CD4-positive, alpha-beta T cell treated with Interleukin-15 for 4 hours (primary cell): Measurements from ENCODE around the gene METTL13.

ENCODE experiments used
- DNase-seq: peaks from one replicate; pipeline ENCODE4 v3.0.0-alpha.2; 2020; ENCODE audit warnings: low spot score

The METTL13 gene, protein sequence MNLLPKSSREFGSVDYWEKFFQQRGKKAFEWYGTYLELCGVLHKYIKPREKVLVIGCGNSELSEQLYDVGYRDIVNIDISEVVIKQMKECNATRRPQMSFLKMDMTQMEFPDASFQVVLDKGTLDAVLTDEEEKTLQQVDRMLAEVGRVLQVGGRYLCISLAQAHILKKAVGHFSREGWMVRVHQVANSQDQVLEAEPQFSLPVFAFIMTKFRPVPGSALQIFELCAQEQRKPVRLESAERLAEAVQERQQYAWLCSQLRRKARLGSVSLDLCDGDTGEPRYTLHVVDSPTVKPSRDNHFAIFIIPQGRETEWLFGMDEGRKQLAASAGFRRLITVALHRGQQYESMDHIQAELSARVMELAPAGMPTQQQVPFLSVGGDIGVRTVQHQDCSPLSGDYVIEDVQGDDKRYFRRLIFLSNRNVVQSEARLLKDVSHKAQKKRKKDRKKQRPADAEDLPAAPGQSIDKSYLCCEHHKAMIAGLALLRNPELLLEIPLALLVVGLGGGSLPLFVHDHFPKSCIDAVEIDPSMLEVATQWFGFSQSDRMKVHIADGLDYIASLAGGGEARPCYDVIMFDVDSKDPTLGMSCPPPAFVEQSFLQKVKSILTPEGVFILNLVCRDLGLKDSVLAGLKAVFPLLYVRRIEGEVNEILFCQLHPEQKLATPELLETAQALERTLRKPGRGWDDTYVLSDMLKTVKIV

DNA sequence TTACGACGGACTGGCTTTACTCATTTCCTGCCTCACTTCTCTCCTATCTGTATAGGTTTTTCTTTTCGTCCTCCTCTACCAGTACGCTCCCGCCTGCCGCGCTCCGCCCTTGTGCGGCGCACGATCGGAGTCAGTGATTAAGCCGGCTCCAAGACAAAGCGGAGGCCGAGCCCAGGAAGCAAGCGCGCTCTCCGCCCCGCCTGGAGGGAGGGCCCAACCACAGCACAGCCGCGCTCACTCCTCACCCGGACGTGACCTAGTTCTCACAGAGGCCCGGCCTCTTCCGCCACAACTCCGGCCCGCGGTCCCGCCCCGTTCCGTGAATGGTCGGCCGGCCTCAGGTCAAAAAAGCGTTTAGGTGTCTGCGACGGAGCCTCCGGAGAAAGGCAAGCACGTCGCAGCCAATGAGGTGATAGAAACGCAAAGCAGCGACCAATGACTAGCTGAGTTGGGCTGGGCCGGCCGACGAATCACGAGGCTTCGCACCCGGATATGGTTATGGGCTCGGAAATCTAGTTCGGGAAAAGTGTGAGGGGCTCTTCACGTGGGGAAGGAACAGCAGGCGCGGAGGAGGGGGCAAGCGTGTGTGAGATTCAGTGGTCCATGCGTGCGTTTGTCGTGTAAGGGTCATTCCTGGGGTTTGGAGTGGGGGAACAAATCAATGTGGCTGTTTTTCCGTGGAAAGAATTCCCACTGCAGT, at the start of gene METTL13:
METTL13 (plus strand) TSS at position 485 of the 700 bp plus-strand sequence. CDS start 308 bp downstream, outside the sequence.
- peak; percentile 99 for DNase-seq

DNA sequence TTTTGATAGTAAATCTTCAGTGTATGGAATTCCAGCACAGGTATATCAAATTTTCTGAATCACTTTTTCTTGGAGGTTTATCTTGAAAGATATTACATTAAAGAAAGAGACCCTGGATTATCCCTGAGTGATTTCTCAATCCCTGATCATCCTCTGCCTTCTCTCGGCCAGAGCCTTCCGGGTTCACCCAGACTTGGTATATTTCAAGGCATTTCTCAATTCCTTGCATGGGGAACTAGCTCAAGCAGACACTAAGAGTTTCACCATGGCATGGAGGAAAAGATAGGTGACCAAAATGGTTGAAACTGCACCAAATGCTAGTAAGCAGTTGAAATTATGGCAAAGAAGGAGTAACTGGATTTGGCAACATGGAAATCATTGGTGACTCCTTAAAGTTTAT, 45.3 kb upstream of the METTL13 start:
- no peak for DNase-seq

DNA sequence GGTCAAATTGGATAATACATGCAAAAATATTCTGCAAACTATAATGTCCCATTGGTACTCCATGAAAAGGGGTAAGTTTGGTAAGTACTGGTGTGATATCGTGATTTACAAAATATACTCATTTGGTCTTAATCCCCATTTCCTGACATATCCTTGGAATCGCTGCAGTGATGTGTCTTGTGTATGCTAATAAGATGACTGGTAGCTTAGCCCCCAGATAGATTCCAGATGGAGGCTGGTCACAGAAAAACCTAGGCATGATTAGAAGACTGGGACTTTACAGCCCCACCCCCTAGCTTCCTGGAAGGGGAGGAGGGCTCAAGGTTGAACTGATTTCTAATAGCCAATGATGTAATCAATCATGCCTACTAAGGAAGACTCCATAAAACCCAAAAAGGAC, 42.5 kb upstream of the METTL13 start:
- peak; percentile 20 for DNase-seq

DNA sequence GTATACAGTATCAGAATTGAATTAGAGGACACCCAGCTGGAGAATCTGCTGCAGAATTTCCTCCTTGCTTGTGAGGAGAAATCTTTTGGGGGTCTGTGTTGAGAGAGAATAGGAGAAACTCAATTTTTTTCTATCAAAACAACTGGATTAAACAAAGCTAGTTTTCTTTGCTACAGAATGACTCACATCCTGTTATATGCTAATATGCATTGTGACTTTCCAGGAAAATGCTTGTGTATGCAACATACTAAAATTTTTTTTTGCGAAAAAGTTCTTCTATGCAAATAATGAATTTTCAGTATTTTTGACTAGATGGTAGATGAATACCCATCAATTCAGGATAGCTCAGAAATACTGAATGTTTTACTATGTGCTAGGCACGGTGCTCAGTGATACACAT, 41.8 kb upstream of the METTL13 start:
- peak; percentile 48 for DNase-seq

DNA sequence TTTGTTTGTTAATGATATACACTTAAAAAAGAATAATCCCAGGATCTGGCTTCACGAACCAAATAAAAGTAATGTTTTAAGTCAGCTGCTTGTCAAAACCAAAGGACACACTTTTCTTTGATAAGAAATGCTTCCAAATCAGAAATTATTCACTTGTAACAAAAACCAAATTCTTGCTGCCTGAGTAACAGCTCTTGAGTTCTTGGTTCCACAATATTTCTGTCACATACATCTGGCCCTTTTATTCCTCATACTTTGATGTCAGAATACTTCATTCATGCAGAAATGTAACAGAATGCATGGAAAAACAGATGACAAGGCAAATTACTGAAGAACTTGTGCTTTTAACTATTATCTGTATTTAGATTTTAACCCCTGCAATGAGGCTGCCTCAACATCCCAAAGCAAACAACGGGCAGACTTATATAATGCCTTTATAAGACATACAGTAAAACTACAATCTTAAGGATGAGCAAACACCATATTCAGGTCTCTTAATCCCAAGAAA, 41.0 kb upstream of the METTL13 start:
- DNase-seq, result no peak

DNA sequence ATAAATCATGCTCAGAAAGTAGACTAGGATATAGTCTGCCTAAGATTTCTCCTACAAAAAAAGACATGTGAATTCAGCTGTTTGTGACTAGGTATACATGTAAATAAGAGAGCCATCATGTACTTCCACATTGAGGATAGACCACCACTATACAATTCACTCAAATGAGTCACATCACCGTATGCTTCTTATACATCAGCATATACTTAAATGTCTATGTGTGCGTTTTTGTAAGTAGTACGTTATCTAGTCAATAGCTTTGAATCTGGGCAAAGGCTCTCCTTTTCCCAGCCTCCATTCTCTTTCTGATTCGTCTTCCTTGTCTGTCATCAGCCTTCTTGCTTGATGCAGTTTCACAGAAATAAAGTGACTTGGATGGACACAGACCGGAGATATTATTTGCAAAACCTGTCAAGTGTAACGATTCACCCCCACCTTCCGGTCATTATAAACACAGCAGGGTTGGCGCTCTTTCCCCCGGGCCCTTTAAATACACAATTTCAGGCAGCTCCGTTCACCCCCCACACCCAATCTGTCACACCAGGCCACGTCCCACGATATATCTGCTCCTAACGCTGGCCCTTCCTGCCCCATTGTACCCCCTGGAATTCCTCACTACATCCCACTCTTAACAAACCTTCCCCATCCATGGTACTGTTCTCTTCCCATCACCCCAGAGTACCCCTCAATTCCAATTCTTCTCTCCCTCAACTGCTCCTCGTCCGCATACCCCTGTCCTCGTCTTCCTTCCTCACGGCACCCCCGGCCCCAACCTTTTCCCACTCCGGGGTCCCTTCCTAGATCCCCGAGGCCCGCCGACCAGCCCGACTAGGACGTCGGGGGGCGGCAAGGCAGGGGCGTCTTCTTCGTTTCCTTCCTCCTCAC, 40.2 kb upstream of the METTL13 start:
- DNase-seq, result peak; percentile 53

DNA sequence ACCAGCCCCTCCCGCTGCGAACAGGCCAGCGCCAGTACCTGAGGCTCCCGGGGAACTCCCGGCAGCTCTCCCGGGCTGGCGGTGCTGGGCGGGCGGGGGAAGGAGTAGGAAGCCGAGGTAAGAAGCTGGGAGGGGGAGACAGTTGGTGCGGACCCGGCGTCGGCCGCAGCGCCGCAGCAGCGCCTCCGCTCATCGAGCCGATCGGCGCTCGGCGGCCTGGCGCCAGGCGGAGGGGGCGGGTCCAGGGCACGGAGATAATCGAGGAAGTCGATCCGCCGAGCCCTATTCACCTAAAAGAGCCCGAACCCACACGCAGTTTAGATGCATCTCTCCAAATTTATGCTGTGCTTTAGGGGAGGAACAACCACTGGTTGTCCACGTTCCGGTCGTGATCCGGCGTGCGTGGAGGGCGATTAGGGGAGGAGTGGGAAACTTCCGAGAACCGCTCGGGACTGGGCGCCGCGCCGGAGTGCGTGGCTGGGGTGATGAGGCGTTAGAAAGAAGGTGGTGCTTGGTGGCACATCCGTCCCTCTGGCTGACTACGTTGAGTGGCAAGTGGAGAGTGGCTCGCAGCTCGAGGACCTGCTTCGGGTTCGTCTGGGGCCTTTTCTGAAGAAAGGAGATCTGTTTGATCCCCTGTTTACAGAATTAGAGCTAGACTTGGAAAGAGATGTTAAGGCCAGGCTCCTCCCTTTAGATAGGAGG, 39.4 kb upstream of the METTL13 start, which contains the start of gene VAMP4:
VAMP4 (minus strand) TSS at position 194 of the 705 bp plus-strand sequence. CDS start 3,651 bp downstream, outside the sequence.
- DNase-seq, result peak; percentile 83

DNA sequence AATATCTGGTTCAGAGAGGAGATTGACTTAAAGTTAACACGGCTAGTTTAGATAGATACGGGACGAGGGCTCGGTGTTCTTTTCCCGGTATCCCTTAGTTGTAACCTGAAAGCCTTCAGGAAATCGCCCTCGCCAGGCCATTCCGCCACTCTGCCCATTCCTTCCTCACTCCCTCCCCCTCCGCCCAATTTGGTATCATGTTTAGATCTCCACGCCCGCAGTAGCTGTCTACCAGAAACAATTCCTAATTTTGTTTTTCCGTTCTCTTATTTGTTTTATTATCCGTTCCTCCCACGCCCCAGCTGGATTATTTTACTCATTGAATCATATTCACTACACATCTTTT, 38.9 kb upstream of the METTL13 start:
- peak; percentile 23 for DNase-seq

DNA sequence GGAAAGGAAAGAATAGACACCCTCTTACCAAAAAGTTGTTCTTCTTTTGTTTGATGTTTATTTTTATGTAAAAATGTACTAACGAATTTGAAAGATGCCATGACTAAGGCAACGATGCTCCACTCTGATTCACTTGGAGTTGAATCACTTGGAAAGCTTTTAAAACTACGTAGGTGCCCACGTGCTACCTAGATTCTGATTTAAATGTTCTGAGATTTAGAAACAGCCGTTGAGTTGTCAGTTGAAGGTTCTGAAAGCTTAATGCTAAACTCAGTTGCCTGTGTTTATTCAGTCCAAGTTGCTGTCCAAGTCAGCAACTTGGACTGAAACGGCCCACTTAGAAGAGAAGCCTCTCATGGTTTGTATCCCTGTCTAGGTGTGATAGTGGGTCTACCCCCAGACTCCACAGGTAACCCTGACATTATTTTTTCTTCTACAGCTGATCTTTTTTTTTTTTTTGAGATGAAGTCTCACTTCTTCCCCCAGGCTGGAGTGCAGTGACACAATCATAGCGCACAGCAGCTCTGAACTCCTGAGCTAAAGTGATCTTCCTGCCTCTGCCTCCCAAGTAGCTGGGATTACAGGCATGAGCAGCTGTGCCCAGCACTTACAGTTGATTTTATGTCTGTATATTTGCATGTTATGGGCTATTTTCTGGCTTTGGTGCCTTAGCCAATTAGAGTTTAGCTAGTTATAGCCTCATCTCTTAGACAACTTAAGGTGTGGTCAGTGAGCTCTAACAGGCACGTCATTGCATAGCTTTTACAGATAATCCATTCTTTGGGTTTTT, 38.2 kb upstream of the METTL13 start:
- DNase-seq, result peak; percentile 32

DNA sequence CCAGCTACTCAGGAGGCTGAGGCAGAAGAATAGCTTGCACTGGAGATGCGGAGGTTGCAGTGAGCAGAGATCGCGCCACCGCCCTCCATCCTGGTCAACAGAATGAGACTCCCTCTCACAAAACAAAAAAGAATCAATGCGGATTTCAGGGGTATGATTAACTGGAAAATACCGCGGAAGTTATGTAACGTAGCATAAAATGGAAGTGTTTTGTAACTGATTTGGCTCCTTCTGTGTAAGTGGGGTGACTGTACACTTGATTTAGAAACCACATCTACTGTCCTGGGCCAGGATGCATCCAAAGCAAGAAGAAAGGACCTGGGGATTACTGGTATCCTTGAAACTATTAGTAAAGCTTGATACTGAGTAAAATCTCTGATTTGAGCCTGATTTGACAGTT, 36.5 kb upstream of the METTL13 start:
- no peak for DNase-seq

DNA sequence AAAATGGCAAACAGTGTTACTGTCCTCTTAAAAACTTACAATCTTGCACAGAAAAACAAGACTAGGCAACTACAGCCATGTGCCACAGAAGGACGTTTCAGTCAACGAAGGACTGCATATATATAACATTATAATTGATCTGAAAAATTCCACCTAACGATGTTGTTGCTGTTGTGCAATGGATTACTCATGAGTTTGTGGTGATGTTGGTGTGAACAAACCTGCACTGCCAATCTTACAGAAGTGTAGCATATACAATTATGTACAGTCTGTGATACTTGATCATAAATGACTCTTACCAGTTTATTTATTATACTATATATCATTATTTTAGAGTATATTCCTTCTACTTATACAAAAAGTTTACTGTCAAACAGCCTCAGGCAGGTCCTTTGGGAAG, 32.8 kb upstream of the METTL13 start:
- DNase-seq, result no peak

DNA sequence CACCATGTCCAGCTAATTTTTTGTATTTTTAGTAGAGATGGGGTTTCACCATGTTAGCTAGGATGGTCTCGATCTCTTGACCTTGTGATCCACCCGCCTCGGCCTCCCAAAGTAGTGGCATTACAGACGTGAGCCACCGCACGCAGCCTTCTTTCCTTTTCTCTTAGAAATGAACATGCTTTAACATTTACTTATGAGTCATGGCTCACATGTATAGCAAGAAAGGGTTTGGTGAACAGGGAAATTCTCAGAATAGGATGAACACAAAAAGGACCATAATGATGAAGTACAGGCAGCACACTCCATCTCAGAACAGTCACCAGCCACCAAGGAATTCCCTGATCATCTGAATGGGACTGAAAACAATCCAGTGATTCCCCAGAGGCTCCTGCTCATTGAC, 30.2 kb upstream of the METTL13 start:
- no peak for DNase-seq

DNA sequence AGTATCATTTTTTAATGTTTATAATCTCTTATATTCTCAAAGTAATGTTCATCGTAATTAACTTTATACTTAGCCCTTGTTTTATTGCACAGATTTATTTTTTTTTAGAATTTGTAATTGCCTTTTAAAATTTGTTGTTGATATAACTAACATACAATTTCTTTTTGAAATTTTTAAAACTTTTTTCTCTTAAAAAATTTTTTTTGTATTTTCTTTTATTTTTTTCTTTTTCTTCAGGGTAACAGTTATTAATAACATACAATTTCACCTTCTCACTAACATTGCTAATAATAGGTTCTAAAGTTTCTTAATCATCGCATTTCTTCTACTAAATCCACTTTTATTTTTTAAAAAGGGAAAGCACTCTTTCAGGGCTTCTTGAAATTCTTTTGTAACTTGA, 28.3 kb upstream of the METTL13 start:
- no peak for DNase-seq

DNA sequence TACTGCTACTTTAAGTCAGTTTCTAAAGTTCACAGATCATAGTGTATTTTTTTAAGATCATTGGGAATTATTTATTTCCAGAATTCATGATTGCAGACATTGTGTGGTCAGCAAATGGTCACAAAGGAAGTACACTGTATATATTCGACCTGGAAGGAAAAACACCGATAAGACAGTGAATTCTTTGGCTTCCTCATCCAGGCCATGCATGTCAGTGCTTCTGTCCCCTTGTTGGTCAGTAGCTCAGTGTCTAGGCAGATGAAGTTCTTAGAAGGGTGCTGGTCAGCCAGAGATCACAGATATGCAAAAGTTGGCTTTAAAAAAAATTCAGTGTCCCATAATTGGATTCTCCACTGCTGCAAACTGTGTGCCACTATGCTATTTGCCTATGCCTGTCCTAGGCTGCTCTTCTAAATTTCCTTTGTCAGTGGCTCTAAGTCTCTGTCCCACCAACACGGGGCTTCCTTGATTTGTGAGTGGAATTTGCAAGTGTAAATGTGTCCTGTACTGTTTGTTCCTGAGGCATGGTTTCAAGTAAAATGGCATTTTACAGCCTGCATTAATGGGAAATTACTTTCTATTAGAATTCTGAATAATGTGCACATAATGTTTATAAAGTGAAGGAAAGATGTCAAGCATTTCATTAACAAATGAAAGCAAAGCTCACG, 27.6 kb upstream of the METTL13 start:
- DNase-seq, result no peak

DNA sequence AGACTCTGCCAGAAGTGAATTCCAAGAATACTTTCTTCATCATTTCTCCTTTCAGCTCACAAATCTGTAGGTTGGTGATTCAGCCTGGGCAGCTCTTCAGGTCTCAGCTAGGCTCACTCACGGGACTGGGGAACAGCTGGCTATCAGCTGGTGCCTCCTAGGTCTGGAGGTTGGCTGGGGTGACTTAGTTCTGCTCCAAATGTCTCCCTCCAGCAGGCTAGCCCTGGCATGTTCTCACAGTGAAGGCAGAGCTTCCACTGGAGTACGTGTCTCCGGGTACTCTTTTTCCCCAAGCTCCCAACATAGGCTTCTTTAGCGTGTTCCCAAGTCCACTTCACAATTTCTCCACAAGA, 27.1 kb upstream of the METTL13 start:
- DNase-seq, result no peak

DNA sequence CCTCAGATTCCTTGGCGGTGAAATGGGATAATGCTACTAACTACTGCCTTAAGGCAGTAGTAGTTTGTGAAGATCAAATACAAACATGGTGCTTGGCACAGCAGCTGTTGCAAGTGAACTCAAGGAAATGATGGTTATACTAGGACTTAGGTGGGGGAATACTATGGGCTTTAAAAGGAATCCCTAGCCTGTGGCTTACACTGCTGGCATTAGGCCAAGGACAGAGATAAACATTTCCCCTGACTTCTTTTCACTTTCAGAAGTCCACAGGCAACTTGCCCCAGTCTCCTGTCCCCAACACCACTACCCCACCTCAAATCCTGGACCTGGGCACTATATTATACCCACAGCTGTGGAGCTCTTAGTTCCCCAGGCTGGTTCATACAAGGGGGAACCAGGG, 26.5 kb upstream of the METTL13 start:
- no peak for DNase-seq

DNA sequence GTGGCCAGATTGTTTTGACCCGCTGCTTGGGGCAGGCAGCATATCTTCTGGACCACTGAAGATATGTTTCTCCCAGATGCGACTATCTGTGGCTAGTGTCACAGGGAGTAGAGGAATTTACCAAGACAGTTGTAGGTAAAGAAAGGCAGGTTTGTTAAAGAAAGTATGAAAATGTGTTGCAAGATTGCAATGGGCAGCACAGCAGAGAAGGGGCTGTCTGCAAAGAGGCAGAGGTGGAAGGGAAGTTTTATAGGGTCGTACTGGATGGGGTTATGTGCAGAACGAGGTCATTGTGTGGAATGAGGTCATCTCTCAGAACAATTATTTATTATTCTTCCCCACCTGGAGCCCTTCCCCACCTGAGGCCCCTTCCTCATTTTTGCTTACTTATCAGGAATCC, 24.6 kb upstream of the METTL13 start:
- no peak for DNase-seq

DNA sequence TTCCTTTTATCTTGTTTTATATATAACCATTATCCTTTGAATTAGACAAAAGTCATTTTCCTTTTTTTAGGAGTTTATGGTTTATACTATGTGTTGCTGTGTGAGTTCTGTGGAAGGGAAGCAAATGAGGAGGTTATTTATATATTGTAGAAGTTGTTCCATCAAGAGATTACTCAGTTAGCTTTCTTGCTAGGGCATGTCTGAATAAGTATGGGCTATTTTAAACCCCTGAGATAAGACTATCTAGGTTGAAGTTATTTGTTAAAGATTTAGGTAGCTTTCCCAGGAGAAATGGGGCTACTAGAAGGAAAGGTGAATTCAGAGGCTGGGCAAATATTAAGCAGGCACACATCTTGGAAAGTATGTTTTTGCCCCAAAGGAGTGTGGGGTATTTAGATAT, 23.4 kb upstream of the METTL13 start:
- no peak for DNase-seq

DNA sequence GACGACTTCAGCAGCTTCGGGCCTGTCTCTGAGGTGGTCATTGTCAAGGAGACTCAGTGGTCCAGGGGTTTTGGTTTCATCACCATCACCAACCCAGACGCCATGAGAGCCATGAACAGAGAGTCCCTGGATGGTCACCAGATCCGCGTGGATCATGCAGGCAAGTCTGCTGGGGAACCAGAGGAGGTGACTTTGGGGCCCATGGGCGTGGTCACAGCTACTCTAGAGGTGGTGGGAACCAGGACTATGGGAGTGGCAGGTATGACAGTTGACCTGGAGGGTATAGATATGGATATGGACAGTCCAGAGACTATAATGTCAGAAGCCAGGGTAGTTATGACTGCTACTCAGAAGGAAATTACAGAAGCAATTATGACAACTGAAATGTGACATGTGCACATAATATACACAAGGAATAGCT, 19.3 kb upstream of the METTL13 start:
- DNase-seq, result no peak

DNA sequence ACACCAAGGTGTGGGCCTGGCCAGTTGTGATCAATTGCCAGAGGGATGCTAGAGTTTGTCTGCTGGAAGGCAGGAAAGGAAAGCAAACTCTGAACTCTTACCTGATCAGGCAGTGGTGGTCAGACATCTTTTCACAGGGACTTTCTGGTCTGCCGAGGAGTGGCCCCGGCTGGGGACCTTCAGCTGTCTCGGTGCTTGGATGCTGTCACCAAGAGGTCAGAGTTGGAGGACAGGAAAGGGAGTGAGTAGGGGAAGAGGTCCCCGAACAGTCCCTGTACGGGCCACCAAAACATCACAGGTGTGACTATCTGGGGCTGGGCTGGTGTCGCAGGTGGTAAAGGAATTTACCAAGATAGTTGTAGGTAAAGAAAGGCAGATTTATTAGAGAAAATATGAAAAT, 17.7 kb upstream of the METTL13 start:
- no peak for DNase-seq
